HFFc6 (cell line): ENCODE data around the gene ZNF35. TPM values are rescaled to one million over a fixed set of nuclear protein-coding genes. Genes with fewer than 3 reads are reported as not detected.

ENCODE experiments used
- DNase-seq: peaks from one replicate; pipeline ENCODE4 v3.0.0-alpha.2; 2018
- H3K27ac Mint-ChIP-seq: 2 replicates; pipeline ENCODE4 v1.8.0; 2020; ENCODE audit warnings: mild to moderate bottlenecking, mixed read lengths
- H3K27me3 Mint-ChIP-seq: 2 replicates; pipeline ENCODE4 v1.8.0; 2021; ENCODE audit warnings: mild to moderate bottlenecking, moderate library complexity, mixed read lengths; ENCODE audit not compliant: insufficient read depth
- H3K36me3 Mint-ChIP-seq: 2 replicates; pipeline ENCODE4 v1.8.0; 2021; ENCODE audit warnings: low read depth, mixed read lengths
- H3K4me1 Mint-ChIP-seq: 2 replicates; pipeline ENCODE4 v1.8.0; 2020; ENCODE audit warnings: low read depth, mixed read lengths
- H3K4me3 Mint-ChIP-seq: 2 replicates; pipeline ENCODE4 v1.8.0; 2020; ENCODE audit warnings: mild to moderate bottlenecking, moderate library complexity, mixed read lengths
- H3K9me3 Mint-ChIP-seq: 2 replicates; pipeline ENCODE4 v1.8.0; 2020; ENCODE audit warnings: mild to moderate bottlenecking, mixed read lengths
- CTCF ChIP-seq: fragments of 200-600 bp; sonication (generic); IDR thresholded peaks from 2 replicates; pipeline ENCODE4 v1.5.0; 2021; ENCODE audit warnings: antibody characterized with exemption, mild to moderate bottlenecking
- total RNA-seq, 6 experiments: library from RNA; stranded (reverse); fragmentation: NEBNext Ultra II Directional; extraction: Animal tissue kit (Norgen Biotek cat#: 25700); gene quantifications; 2 replicates in 1 of 6; 3 replicates in 5 of 6; pipeline ENCODE4 v1.2.3, GENCODE V29; 2021

ZNF35 gene
- total RNA-seq, 6 experiments from 2014 or later = 8.6 to 10.7 (median 10.0) TPM

- H3K4me1 Mint-ChIP-seq = peaks cover 10% of the 10 kb centered on the region
- no peak overlapping the region for H3K27ac Mint-ChIP-seq
- no peak for TF ChIP-seq CTCF
- peaks cover 25% of the 10 kb centered on the region for H3K9me3 Mint-ChIP-seq
- peaks cover 2% of the 10 kb centered on the region; the same call in 1 of the 2 replicates for H3K27me3 Mint-ChIP-seq
- H3K36me3 Mint-ChIP-seq = peaks cover 78% of the 10 kb centered on the region
- no peak overlapping the region for H3K4me3 Mint-ChIP-seq
- no peak for DNase-seq
Measured at GRCh38 chr3:44654039-44654438, 5.5 kb downstream of the ZNF35 start.

GRCh38 chr3:44659015-44659414 lies 10.5 kb downstream of the ZNF35 start:
- Mint-ChIP-seq H3K4me3 (no peak overlapping the region), H3K36me3 (peaks cover 89% of the 10 kb centered on the region), H3K27me3 (peaks cover 2% of the 10 kb centered on the region; the same call in 1 of the 2 replicates), H3K4me1 (no peaks in the 10 kb centered on the region), H3K27ac (no peak overlapping the region), H3K9me3 (peaks cover 55% of the 10 kb centered on the region)
- no peak for TF ChIP-seq CTCF
- DNase-seq = no peak

DNA sequence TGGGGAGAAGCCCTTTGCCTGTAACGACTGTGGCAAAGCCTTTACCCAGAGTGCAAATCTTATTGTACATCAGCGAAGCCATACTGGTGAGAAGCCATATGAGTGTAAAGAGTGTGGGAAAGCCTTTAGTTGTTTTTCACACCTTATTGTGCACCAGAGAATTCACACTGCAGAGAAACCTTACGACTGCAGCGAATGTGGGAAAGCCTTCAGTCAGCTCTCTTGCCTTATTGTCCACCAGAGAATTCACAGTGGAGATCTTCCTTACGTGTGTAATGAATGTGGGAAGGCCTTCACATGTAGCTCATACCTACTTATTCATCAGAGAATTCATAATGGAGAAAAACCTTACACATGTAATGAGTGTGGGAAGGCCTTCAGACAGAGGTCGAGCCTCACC lies 10.9 kb downstream of the ZNF35 start:
- DNase-seq = no peak
- no peaks in the 10 kb centered on the region for H3K4me1 Mint-ChIP-seq
- peaks cover 2% of the 10 kb centered on the region; the same call in 1 of the 2 replicates for H3K27me3 Mint-ChIP-seq
- H3K36me3 Mint-ChIP-seq = peaks cover 89% of the 10 kb centered on the region
- H3K4me3 Mint-ChIP-seq = no peak overlapping the region
- TF ChIP-seq CTCF = no peak
- peaks cover 57% of the 10 kb centered on the region for H3K9me3 Mint-ChIP-seq
- no peak overlapping the region for H3K27ac Mint-ChIP-seq

DNA sequence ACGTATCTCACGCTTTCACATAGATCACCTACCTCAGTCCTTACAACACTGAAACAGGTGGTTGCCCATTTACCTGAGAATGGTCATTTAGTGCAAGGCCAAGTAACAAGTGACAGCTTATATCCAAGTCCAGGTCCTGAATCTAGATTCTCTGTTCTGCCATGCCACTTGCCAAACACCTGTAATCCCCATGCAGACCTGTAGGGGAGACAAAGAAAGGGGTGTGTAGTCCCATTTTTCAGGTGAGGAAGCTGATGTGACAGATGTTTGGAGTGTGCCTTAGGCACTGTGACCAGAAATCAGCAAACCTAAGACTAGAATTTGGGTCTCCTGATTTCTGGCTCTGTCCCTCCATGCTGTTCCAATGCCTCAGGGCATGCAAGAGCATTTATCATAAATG lies 12.7 kb downstream of the ZNF35 start:
- peak; percentile 39; the same call in 1 of the 2 replicates for TF ChIP-seq CTCF
- H3K27ac Mint-ChIP-seq = no peak overlapping the region
- peaks cover 2% of the 10 kb centered on the region; the same call in 1 of the 2 replicates for H3K27me3 Mint-ChIP-seq
- H3K9me3 Mint-ChIP-seq = peaks cover 58% of the 10 kb centered on the region
- DNase-seq = no peak
- H3K4me1 Mint-ChIP-seq = peaks cover 3% of the 10 kb centered on the region
- peaks cover 93% of the 10 kb centered on the region for H3K36me3 Mint-ChIP-seq
- H3K4me3 Mint-ChIP-seq = no peak overlapping the region

DNA sequence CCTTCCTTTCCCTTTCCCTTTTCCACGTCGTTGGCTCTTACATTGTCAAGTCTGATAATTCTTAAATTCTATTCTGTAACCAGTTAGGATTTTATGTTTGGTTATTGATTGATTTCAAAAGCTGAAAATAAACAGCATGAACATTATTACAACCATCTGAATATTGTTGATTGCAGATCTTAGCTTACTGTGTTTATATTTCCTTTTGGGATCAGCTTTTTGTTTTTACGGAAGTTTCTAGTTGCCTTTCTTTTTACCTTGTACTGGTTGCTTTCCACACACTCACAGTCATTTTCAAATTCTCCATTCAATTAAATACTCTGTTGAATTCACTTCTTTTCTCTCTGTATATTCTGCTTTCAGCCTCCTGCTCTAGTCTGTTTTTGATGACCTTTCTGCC lies 16.6 kb downstream of the ZNF35 start:
- peaks cover 34% of the 10 kb centered on the region for H3K9me3 Mint-ChIP-seq
- H3K4me3 Mint-ChIP-seq = no peak overlapping the region
- no peak for TF ChIP-seq CTCF
- H3K36me3 Mint-ChIP-seq = peaks cover 71% of the 10 kb centered on the region
- no peak for DNase-seq
- peaks cover 18% of the 10 kb centered on the region for H3K4me1 Mint-ChIP-seq
- no peak overlapping the region for H3K27ac Mint-ChIP-seq
- H3K27me3 Mint-ChIP-seq = no peaks in the 10 kb centered on the region; the same call in none of the 2 replicates

DNA sequence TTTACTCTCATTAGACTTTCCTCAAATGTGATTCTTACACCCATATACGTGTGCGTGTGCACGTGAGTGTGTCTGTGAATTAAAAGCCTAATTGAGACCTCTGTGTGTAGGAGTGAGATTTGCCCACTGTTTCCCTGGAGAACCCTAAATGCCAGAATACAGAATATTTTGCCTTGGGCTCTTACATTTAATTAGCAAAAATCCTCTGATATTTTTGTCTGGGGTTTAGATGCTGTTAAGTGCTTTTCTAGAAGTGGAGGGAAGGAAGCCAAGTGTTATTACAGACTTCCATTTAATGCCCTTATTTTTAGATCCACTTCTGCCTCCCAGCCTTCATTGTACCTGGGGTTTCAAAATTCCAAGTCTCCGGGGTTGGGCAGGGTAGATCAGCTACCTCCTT lies 17.8 kb downstream of the ZNF35 start:
- TF ChIP-seq CTCF = no peak
- peaks cover 25% of the 10 kb centered on the region for H3K9me3 Mint-ChIP-seq
- no peak overlapping the region for H3K4me3 Mint-ChIP-seq
- DNase-seq = no peak
- no peak overlapping the region for H3K27ac Mint-ChIP-seq
- peaks cover 60% of the 10 kb centered on the region for H3K36me3 Mint-ChIP-seq
- peaks cover 18% of the 10 kb centered on the region for H3K4me1 Mint-ChIP-seq
- no peaks in the 10 kb centered on the region; the same call in 1 of the 2 replicates for H3K27me3 Mint-ChIP-seq
